Adipose tissue (tissue), 3 donors: ENCODE data around the gene TSPAN18. TPM values are rescaled to one million over a fixed set of nuclear protein-coding genes. Genes with fewer than 3 reads are reported as not detected.
"Not testable (repeated sequence)": the region's sequence is repeated elsewhere in the genome, so short reads cannot be mapped to it uniquely, and the experiment has no call there.

Experiments used
- H3K27ac ChIP-seq: one replicate; pipeline ENCODE4 v1.5.1; 2013; ENCODE audit warnings: low read depth, low read length
- WGBS, 3 donors: extraction: QIAGEN DNeasy Blood & Tissue Kit; methylation state at CpG; one replicate each; pipeline ENCODE4 v1.1.7; 2013; 5-methylcytosine and 5-hydroxymethylcytosine counted together
- polyA plus RNA-seq, 3 donors: library from polyadenylated mRNA; stranded (reverse); fragments of 200-250 nt; gene quantifications; one replicate each; pipeline ENCODE4 v1.2.3, GENCODE V29; 2013
- donor health status: healthy with polysubstance abuse.
- donor health status: Bipolar disorder and iron deficiency.
- donor health status: healthy.

Gene TSPAN18
- polyA plus RNA-seq, 3 donors = 1.6 to 15.6 (median 14.4) TPM

DNA sequence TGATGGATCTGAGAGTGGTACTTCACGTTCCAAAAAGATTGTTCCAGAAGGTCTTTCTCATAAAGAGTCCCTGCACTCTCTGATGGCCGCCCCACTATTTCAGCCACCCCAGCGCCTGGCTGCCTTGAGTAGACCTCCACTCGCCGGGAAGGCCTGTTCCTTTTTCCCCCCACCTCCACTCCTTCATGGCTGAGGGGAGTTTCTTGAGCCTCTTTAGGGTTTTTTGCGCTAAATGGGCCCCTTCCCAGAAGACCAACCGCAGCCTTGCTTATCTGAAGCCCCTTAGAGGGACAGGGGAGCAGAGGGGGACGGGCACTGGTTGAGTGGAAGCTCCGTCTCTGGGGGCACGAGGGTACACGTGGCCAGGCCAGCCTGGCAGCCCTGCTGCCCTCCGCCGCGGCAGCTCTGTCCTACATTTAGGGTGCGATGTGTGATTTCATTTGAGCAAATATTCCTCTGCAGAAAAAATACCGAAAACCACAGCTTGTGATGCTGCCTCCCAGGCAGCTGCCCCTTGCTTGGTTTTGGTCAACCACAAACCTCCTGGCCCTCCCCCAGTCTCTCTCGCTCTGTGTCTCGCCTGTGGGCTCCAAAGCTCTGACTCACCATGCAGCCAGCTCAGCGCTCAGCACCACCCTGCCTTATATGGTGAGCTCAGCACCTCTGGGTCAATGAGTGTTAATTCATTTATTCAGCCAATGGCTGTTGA lies 135.2 kb downstream of the TSPAN18 start:
- WGBS, 3 donors = 46 to 71% (median 53%) methylated on average over 19 of the region's 19 CpGs

DNA sequence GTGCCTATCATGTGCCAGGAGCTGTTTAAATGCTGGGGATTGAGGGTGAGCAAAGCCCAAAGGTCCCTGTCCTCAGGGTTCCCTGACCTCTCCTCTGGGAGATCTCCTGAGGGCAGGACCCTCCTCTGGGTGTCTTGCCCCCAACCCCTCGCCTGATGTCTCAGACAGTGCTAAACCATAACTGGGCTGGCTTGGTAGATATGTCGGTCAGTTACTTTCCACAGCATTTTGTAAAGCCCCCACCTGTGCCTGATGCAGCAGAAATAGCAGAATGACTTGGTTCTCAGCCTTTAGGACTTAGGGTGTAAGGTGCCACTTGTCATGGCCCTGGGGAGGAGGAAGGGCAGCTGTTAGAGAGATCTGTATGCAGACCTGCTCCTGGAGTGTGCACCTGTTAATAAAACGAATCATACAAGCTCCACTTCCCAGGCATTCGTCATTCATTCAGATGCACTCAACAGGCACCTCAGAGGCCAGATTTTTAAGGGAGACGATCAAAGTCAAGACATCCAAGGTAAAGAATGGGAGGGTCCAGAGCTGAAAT lies 135.9 kb downstream of the TSPAN18 start:
- no peak overlapping the region for H3K27ac ChIP-seq
- 78 to 89% (median 86%) methylated on average over 5 of the region's 5 CpGs for WGBS, 3 donors

More for the DNA sequence above, 135.2 kb downstream of the TSPAN18 start:
- no peak overlapping the region for H3K27ac ChIP-seq

DNA sequence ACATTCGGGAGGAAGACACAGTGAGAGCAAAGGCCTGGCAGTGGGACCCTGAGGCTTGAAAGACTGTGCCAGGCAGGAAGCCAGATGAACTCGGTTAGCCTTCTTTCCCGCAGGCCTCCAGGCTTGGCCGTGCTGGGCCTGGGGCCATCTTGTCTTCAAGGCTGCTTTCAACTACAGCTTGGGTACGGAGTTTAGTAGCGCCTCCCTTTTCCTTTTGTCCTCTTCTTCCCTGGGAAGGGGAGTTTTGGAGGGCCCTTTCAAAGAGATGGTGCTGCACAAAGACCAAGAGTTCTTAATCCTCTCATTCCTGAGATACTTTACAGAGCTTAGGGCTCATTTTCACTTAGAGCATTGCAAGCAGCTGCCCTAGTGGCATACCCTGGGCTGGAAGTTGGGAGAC lies 136.5 kb downstream of the TSPAN18 start:
- no peak overlapping the region for H3K27ac ChIP-seq
- 86 to 94% (median 87%) methylated on average over 6 of the region's 6 CpGs for WGBS, 3 donors

DNA sequence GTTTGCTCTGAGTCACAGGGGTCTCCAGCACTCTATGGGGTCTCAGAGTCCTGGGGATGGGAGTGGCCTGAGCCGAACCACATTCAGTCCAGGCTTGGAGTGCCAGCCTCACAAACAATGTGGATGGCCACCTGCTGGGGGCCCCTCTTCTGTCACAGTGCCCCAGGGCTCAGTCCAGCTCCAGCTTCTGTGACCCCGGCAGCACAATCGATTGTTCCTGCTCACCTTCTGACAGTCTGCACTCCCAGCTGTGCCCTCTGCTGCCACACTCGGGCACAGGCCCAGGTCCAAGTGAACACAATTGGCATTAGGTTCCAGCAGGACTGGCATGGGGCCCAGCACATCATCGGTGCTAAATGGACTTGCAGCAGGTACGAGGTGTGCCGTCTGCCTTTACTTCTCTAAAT lies 139.1 kb downstream of the TSPAN18 start:
- H3K27ac ChIP-seq = no peak overlapping the region
- 28 to 73% (median 70%) methylated on average over 7 of the region's 7 CpGs for WGBS, 3 donors

GRCh38 chr11:44866286-44866685 lies 139.5 kb downstream of the TSPAN18 start:
- no peak overlapping the region for H3K27ac ChIP-seq
- WGBS, 3 donors = 61 to 91% (median 85%) methylated on average over 6 of the region's 6 CpGs

DNA sequence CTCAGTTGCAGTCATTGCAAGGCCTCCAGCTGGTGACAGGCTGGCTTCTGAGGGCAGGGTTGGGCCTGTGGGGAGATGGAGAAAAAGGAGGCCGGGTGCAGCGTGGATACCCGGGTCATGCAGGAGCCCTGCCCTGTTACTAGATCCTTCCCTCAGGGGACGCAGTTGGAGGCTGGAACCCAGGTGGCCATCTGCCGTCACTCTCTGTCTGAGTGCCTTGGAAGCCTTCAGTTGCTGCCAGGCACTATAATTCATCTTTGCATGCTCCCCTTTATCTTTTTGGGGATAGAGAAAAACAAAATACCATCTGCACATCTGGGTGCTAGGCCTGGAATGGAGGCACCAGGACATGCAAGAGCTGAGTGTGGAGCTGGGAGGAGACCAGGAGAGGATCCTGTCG lies 141.3 kb downstream of the TSPAN18 start:
- WGBS, 3 donors = 89 to 93% (median 92%) methylated on average over 5 to 6 of the region's 6 CpGs
- no peak overlapping the region for H3K27ac ChIP-seq

- WGBS, 3 donors = 79 to 91% (median 91%) methylated on average over 13 to 14 of the region's 14 CpGs
- no peak overlapping the region for H3K27ac ChIP-seq
Observed at GRCh38 chr11:44868455-44869421, 142.0 kb downstream of the TSPAN18 start.

- WGBS, 3 donors = 68 to 71% (median 69%) methylated on average over 3 of the region's 3 CpGs
- no peak overlapping the region for H3K27ac ChIP-seq
Observed at GRCh38 chr11:44870181-44870580, 143.4 kb downstream of the TSPAN18 start.

GRCh38 chr11:44870615-44871176 lies 143.9 kb downstream of the TSPAN18 start:
- WGBS, 3 donors = 78 to 86% (median 78%) methylated on average over 2 of the region's 2 CpGs
- H3K27ac ChIP-seq = no peak overlapping the region

DNA sequence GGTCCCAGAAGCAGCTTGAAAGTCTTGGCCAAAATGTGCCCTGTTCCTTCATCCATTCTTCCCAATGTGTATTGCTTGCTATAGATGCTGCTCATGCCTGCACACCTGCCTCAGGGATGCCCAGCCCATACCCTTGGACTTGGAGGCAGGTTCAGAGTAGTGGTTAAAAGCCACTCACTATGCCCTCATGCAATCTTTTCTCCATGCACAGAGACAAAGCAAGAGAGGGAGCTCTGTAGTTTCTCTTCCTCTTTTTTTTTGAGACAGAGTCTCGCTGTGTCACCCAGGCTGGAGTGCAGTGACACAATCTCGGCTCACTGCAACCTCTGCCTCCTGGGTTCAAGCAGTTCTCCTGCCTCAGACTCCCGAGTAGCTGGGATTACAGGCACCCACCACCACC lies 144.9 kb downstream of the TSPAN18 start:
- H3K27ac ChIP-seq = not testable (repeated sequence)
- WGBS, 3 donors = 53 to 77% (median 68%) methylated on average over 2 to 3 of the region's 3 CpGs

GRCh38 chr11:44872556-44872955 lies 145.8 kb downstream of the TSPAN18 start:
- H3K27ac ChIP-seq = no peak overlapping the region
- WGBS, 3 donors = 86 to 100% (median 95%) methylated on average over 1 of the region's 1 CpG

GRCh38 chr11:44873537-44873936 lies 146.8 kb downstream of the TSPAN18 start:
- 18 to 29% (median 27%) methylated on average over 1 of the region's 1 CpG for WGBS, 3 donors
- no peak overlapping the region for H3K27ac ChIP-seq

DNA sequence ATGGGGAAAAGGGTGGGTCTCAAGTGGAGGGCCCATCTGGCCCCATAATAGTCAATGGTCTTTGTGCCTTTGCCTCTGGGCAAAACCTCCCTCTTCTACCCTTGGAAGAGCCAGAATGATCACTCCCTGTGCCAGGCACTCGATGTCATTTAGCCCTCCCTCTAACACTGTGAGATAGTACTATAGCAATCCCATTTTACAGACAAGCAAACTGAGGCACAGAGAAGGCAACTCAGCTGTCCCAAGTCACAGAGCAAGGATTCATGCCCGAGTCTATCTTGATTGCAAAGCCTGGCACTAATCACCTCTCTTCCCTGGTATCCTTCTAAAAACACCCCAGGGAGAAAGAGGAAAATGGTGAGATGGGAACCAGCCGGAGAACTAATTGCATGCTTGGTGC lies 147.5 kb downstream of the TSPAN18 start:
- no peak overlapping the region for H3K27ac ChIP-seq
- WGBS, 3 donors = 82 to 92% (median 91%) methylated on average over 3 of the region's 3 CpGs

GRCh38 chr11:44875037-44875436 lies 148.3 kb downstream of the TSPAN18 start:
- H3K27ac ChIP-seq = no peak overlapping the region
- WGBS, 3 donors = 78 to 89% (median 81%) methylated on average over 3 to 4 of the region's 4 CpGs

DNA sequence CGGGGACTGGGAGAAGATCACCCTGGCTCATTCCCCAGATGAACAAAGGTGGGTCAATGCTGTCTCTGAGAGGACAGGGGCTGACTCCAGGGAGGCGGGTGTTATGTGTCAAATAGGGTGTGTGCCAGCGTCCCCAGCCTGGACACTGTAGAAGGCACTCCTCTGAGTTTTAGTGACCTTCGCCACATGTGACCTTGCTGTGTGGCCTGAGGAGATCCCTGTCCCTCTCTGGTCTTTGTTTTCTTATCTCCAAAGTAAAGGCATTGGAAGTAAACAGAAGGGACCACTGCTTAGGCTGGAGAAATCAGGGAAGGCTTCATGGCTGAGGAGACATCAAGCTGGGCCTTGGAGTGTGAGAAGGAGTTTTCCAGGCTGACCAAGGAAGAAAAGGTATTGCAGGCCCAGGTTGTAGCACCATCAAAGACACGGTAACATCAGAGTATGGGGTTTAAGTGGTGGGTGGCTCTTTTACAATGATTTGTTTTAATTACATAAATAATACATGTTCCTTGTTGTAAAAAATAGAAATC lies 149.5 kb downstream of the TSPAN18 start:
- 88 to 93% (median 93%) methylated on average over 5 of the region's 5 CpGs for WGBS, 3 donors
- no peak overlapping the region for H3K27ac ChIP-seq

GRCh38 chr11:44876906-44877305 lies 150.1 kb downstream of the TSPAN18 start:
- 70 to 73% (median 73%) methylated on average over 12 of the region's 12 CpGs for WGBS, 3 donors
- H3K27ac ChIP-seq = no peak overlapping the region

DNA sequence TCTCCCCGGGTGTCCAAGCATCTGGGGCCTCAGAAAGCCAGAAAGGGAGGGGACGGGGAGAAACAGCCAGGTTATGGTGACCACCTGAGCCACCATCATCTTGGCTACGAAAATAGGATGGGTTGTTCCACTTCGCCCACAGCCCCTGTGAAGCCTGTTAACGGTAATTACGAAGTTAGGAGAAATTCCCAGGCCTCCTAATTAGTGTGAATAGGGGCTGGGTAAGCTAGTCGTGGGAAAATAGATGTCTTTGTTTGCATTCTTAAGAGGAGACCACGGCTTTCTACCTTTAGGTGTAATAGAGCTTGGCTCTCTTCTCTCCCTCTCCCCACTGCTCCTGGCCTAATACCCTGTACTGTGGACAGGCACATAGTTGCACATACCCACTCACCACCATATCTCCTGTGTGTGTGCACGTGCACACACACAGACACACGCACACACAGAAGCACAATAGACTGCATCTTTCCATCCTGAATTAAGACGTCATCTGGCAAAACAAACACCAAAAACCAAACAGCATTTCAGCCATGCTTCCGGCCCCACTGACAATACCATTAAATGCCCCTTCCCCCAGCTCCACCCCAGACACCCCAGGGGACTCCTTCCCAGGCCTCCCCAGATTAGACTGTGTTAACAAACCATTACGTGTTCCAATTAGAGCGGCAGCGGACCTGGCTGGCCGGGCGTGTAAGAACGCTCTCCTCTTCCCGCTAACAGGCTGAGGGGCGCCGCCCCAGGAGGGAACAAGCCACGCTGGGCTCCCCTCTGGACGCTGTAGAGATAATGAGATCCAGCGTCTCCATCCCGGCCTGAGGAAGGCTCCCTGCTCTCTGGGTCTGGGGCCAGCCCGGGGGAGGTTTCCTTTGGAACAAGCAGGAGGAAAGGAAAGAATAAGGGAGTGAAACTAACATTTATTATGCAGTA lies 151.1 kb downstream of the TSPAN18 start:
- no peak overlapping the region for H3K27ac ChIP-seq
- 40 to 63% (median 47%) methylated on average over 26 of the region's 26 CpGs for WGBS, 3 donors

- H3K27ac ChIP-seq = no peak overlapping the region
- WGBS, 3 donors = 71 to 88% (median 79%) methylated on average over 6 of the region's 6 CpGs
Observed at GRCh38 chr11:44878711-44879110, 151.9 kb downstream of the TSPAN18 start.
